Measurements from ENCODE around the gene PSENEN. TPM values are rescaled to one million over a fixed set of nuclear protein-coding genes. Genes with fewer than 3 reads are reported as not detected.

Gene PSENEN
- total and polyA plus RNA-seq, 9 of the 15 experiments (the other 6 are each of a cell fraction or from before 2014, with no cell fraction given), result 34.5 to 299 (median 61.1) TPM

DNA sequence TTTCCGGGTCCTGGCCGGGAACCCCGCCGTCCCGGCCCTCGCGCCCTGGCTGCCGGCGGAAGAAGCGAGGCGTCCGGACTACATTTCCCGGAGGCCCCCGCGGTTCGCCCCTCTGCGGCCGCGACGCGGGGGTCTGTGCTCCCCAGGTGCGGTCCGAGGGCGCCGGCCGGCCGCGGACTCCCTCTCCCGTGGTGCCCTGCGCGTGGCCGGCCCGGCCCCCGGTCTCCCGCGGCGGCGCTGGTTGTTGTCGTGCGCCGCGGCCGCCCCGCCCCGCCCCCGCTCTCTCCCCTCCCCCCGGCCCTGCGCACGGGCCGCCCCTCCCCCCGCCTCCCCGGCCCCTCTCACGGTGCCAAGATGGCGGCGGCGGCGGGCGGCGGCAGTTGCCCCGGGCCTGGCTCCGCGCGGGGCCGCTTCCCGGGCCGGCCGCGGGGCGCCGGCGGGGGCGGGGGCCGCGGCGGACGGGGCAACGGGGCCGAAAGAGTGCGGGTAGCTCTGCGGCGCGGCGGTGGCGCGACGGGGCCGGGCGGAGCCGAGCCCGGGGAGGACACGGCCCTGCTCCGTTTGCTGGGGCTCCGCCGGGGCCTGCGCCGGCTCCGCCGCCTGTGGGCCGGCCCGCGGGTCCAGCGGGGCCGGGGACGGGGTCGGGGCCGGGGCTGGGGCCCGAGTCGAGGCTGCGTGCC lies 27.6 kb upstream of the PSENEN start, which contains the start of gene KMT2B (continued):
- TF ChIP-seq ZBTB17 (CRISPR knock-in tag; IDR thresholded peaks at IDR 0.05), result no peak
- peak; percentile 88 for TF ChIP-seq CREM (IDR thresholded peaks at IDR 0.05; ENCODE audit: low read depth)
- TF ChIP-seq KDM5B (IDR thresholded peaks at IDR 0.05; ENCODE audit: insufficient replicate concordance, low read depth, low read length), result peak; percentile 13
- TF ChIP-seq CCNT2 (IDR thresholded peaks at IDR 0.05; ENCODE audit: borderline replicate concordance, extremely low read depth, insufficient read length, low read depth, low read length), result peak; percentile 61
- TF ChIP-seq ZFP30 (CRISPR knock-in tag; IDR thresholded peaks at IDR 0.05; ENCODE audit: borderline replicate concordance), result no peak
- no peak for TF ChIP-seq POLR3G (IDR thresholded peaks at IDR 0.05; ENCODE audit: extremely low read depth, insufficient read length, insufficient replicate concordance)
- TF ChIP-seq YY1 (IDR thresholded peaks at IDR 0.05; ENCODE audit: borderline replicate concordance in 1 of 3, control insufficient read depth in 1 of 3, extremely low read depth in 1 of 3, insufficient read depth in 3 of 3, insufficient read length in 1 of 3, insufficient replicate concordance in 2 of 3, low read depth in 1 of 3, low read length in 2 of 3), result peak; percentile 47 to 79 (median 57)
- TF ChIP-seq RBBP5 (IDR thresholded peaks at IDR 0.05; ENCODE audit: borderline replicate concordance, insufficient read depth, low read length, poor library complexity, severe bottlenecking), result peak; percentile 42
- TF ChIP-seq, protein P1, sequence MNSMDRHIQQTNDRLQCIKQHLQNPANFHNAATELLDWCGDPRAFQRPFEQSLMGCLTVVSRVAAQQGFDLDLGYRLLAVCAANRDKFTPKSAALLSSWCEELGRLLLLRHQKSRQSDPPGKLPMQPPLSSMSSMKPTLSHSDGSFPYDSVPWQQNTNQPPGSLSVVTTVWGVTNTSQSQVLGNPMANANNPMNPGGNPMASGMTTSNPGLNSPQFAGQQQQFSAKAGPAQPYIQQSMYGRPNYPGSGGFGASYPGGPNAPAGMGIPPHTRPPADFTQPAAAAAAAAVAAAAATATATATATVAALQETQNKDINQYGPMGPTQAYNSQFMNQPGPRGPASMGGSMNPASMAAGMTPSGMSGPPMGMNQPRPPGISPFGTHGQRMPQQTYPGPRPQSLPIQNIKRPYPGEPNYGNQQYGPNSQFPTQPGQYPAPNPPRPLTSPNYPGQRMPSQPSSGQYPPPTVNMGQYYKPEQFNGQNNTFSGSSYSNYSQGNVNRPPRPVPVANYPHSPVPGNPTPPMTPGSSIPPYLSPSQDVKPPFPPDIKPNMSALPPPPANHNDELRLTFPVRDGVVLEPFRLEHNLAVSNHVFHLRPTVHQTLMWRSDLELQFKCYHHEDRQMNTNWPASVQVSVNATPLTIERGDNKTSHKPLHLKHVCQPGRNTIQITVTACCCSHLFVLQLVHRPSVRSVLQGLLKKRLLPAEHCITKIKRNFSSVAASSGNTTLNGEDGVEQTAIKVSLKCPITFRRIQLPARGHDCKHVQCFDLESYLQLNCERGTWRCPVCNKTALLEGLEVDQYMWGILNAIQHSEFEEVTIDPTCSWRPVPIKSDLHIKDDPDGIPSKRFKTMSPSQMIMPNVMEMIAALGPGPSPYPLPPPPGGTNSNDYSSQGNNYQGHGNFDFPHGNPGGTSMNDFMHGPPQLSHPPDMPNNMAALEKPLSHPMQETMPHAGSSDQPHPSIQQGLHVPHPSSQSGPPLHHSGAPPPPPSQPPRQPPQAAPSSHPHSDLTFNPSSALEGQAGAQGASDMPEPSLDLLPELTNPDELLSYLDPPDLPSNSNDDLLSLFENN (IDR thresholded peaks at IDR 0.05; ENCODE audit: low read depth in 2 of 2, low read length in 2 of 2), result no peak
- TF ChIP-seq TAL1 (IDR thresholded peaks at IDR 0.05), result no peak
- no peak for TF ChIP-seq HINFP (tag; conservative IDR thresholded peaks at IDR 0.05; ENCODE audit: low read depth)
- TF ChIP-seq SUPT5H (IDR thresholded peaks at IDR 0.05), result no peak
- TF ChIP-seq MEF2A (IDR thresholded peaks at IDR 0.05; ENCODE audit: control insufficient read depth, low read depth, low read length), result no peak
- no peak for TF ChIP-seq STAT5A (IDR thresholded peaks at IDR 0.05; ENCODE audit: borderline replicate concordance, low read length)
- no peak for TF ChIP-seq SMAD2 (IDR thresholded peaks at IDR 0.05; ENCODE audit: low read depth, low read length)
- TF ChIP-seq L3MBTL2 (IDR thresholded peaks at IDR 0.05), result no peak
- peak; percentile 1 for TF ChIP-seq MXD1 (CRISPR knock-in tag; IDR thresholded peaks at IDR 0.05; ENCODE audit: borderline replicate concordance, poor library complexity, severe bottlenecking)
- TF ChIP-seq, protein P2, sequence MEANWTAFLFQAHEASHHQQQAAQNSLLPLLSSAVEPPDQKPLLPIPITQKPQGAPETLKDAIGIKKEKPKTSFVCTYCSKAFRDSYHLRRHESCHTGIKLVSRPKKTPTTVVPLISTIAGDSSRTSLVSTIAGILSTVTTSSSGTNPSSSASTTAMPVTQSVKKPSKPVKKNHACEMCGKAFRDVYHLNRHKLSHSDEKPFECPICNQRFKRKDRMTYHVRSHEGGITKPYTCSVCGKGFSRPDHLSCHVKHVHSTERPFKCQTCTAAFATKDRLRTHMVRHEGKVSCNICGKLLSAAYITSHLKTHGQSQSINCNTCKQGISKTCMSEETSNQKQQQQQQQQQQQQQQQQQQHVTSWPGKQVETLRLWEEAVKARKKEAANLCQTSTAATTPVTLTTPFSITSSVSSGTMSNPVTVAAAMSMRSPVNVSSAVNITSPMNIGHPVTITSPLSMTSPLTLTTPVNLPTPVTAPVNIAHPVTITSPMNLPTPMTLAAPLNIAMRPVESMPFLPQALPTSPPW (CRISPR knock-in tag; IDR thresholded peaks at IDR 0.05), result peak; percentile 99
- TF ChIP-seq GTF2E2 (tag; IDR thresholded peaks at IDR 0.05), result no peak
